Liver (tissue), 9 donors: ENCODE data around the gene PKD1L1. TPM values are rescaled to one million over a fixed set of nuclear protein-coding genes. Genes with fewer than 3 reads are reported as not detected.
A peak's percentile ranks its signal among the peaks of the same experiment; 100 is the strongest.

Source experiments
- DNase-seq: peaks from one replicate; pipeline ENCODE4 v3.0.0-alpha.2; 2017; ENCODE audit warnings: low spot score
- H3K27ac ChIP-seq, 2 donors: one replicate each; pipeline ENCODE4 v1.7.0; 2013; ENCODE audit warnings: inconsistent platforms in 2 of 2, low read length in 2 of 2, control low read depth in 1 of 2, low read depth in 1 of 2, mild to moderate bottlenecking in 1 of 2
- H3K27me3 ChIP-seq, 4 donors: one replicate each; pipeline versions ENCODE4 v1.6.1 to v1.7.0; 2013; ENCODE audit warnings: low read length in 3 of 4, inconsistent platforms in 1 of 4, mild to moderate bottlenecking in 1 of 4, moderate library complexity in 1 of 4; ENCODE audit not compliant: control insufficient read depth in 4 of 4, insufficient read depth in 4 of 4
- H3K36me3 ChIP-seq, 4 donors: one replicate each; pipeline versions ENCODE4 v1.6.1 to v1.7.0; 2013; ENCODE audit warnings: low read length in 3 of 4, mild to moderate bottlenecking in 3 of 4, low read depth in 1 of 4, moderate library complexity in 1 of 4; ENCODE audit not compliant: control insufficient read depth in 4 of 4, insufficient read depth in 3 of 4
- H3K4me1 ChIP-seq, 4 donors: one replicate each; pipeline versions ENCODE4 v1.6.1 to v1.7.0; 2013; ENCODE audit warnings: low read length in 3 of 4, mild to moderate bottlenecking in 3 of 4, moderate library complexity in 1 of 4; ENCODE audit not compliant: control insufficient read depth in 4 of 4, insufficient read depth in 4 of 4
- H3K4me3 ChIP-seq, 3 donors: one replicate each; pipeline versions ENCODE4 v1.6.1 to v1.7.0; 2013; ENCODE audit warnings: low read length in 3 of 3, control low read depth in 1 of 3, low read depth in 1 of 3, mild to moderate bottlenecking in 1 of 3
- H3K9ac ChIP-seq, 2 donors: one replicate each; pipeline ENCODE4 v1.7.0; 2013; ENCODE audit warnings: low read length in 2 of 2, mild to moderate bottlenecking in 2 of 2, moderate library complexity in 2 of 2, control low read depth in 1 of 2, low read depth in 1 of 2
- H3K9me3 ChIP-seq, 4 donors: one replicate each; pipeline versions ENCODE4 v1.6.1 to v1.7.0; 2013; ENCODE audit warnings: low read length in 3 of 4; ENCODE audit not compliant: control insufficient read depth in 4 of 4
- ATF3 ChIP-seq: IDR thresholded peaks from 2 replicates; pipeline ENCODE4 v1.6.1; 2016; ENCODE audit warnings: antibody characterized with exemption
- CTCF ChIP-seq: fragments of 150-350 bp; IDR thresholded peaks from 2 replicates; pipeline ENCODE4 v1.5.1; 2017; ENCODE audit warnings: improper control_type of control experiment, low read depth, low read length; ENCODE audit not compliant: missing input control
- EGR1 ChIP-seq, 2 donors: IDR thresholded peaks; 2 replicates each; pipeline ENCODE4 v1.6.1; 2016 to 2018; ENCODE audit warnings: antibody characterized with exemption in 2 of 2, low read depth in 2 of 2
- FOXA1 ChIP-seq: IDR thresholded peaks from 2 replicates; pipeline ENCODE4 v1.6.1; 2016; ENCODE audit warnings: antibody characterized with exemption
- FOXA2 ChIP-seq: IDR thresholded peaks from 2 replicates; pipeline ENCODE4 v1.6.1; 2016; ENCODE audit warnings: antibody characterized with exemption
- GABPA ChIP-seq, 2 donors: IDR thresholded peaks in 1 of 2; conservative IDR thresholded peaks in 1 of 2; 2 replicates each; pipeline ENCODE4 v1.6.1; 2016; ENCODE audit warnings: antibody characterized with exemption in 2 of 2, mild to moderate bottlenecking in 1 of 2, moderate library complexity in 1 of 2
- HNF4A ChIP-seq, 2 donors: conservative IDR thresholded peaks; 2 replicates each; pipeline ENCODE4 v1.6.1; 2016; ENCODE audit warnings: antibody characterized with exemption in 2 of 2, mild to moderate bottlenecking in 2 of 2
- HNF4G ChIP-seq: IDR thresholded peaks from 2 replicates; pipeline ENCODE4 v1.6.1; 2016; ENCODE audit warnings: antibody characterized with exemption
- JUND ChIP-seq, 2 donors: IDR thresholded peaks; 2 replicates each; pipeline ENCODE4 v1.6.1; 2016; ENCODE audit warnings: antibody characterized with exemption in 2 of 2
- MAX ChIP-seq: IDR thresholded peaks from 2 replicates; pipeline ENCODE4 v1.6.1; 2016; ENCODE audit warnings: antibody characterized with exemption
- NR2F2 ChIP-seq: IDR thresholded peaks from 2 replicates; pipeline ENCODE4 v1.6.1; 2016; ENCODE audit warnings: antibody characterized with exemption
- RAD21 ChIP-seq, 2 donors: IDR thresholded peaks; 2 replicates each; pipeline ENCODE4 v1.6.1; 2016; ENCODE audit warnings: antibody characterized with exemption in 2 of 2, mild to moderate bottlenecking in 2 of 2
- REST ChIP-seq: IDR thresholded peaks from 2 replicates; pipeline ENCODE4 v1.6.1; 2016; ENCODE audit warnings: antibody characterized with exemption, mild to moderate bottlenecking
- RXRA ChIP-seq, 2 donors: IDR thresholded peaks; 2 replicates each; pipeline ENCODE4 v1.6.1; 2017 to 2018; ENCODE audit warnings: antibody characterized with exemption in 2 of 2, mild to moderate bottlenecking in 1 of 2
- SP1 ChIP-seq: IDR thresholded peaks from 2 replicates; pipeline ENCODE4 v1.6.1; 2018; ENCODE audit warnings: antibody characterized with exemption, mild to moderate bottlenecking
- TAF1 ChIP-seq: conservative IDR thresholded peaks from 2 replicates; pipeline ENCODE4 v1.6.1; 2016; ENCODE audit warnings: antibody characterized with exemption, mild to moderate bottlenecking
- YY1 ChIP-seq: IDR thresholded peaks from 2 replicates; pipeline ENCODE4 v1.6.1; 2016; ENCODE audit warnings: antibody characterized with exemption, mild to moderate bottlenecking
- ZBTB33 ChIP-seq: IDR thresholded peaks from 2 replicates; pipeline ENCODE4 v1.6.1; 2016; ENCODE audit warnings: antibody characterized with exemption
- WGBS: extraction: QIAGEN DNeasy Blood & Tissue Kit; methylation state at CpG from one replicate; pipeline ENCODE4 v1.1.7; 2013; 5-methylcytosine and 5-hydroxymethylcytosine counted together
- polyA plus RNA-seq, 2 donors: library from polyadenylated mRNA; stranded (reverse) in 1 of 2; unstranded in 1 of 2; fragments of 200-250 nt in 1 of 2; fragments of >200 nt in 1 of 2; fragmentation: Nextera tagmentation in 1 of 2; extraction: Ambion mirVana in 1 of 2; gene quantifications; one replicate each; pipeline versions ENCODE4 v1.2.1 to v1.2.3, GENCODE V29; 2013 to 2015
- total RNA-seq, 2 donors: library from RNA; depleted of rRNA; stranded (reverse); fragments of >200 nt; gene quantifications; one replicate each; pipeline ENCODE4 v1.2.3, GENCODE V29; 2014
- donor health status: healthy.
- donor health status: healthy.
- donor health status: healthy.
- donor health status: healthy.
- donor health status: healthy.

The PKD1L1 gene
- total and polyA plus RNA-seq, 4 donors: 0.08 to 0.25 (median 0.11) TPM

- Histone ChIP-seq H3K27ac (no peak overlapping the region), H3K4me3 (no peak overlapping the region), H3K27me3 (no peaks in the 10 kb centered on the region), H3K4me1 (peaks cover 3 to 10% (median 7%) of the 10 kb centered on the region in 4 donors), H3K36me3 (no peaks in the 10 kb centered on the region), H3K9ac (no peak overlapping the region), H3K9me3 (no peaks in the 10 kb centered on the region)
- WGBS: 91% methylated on average over 4 of the region's 4 CpGs
- TF ChIP-seq GABPA (IDR thresholded peaks at IDR 0.05 in 1 of 2, conservative IDR thresholded peaks at IDR 0.05 in 1 of 2): no peak
- no peak for TF ChIP-seq RAD21 (IDR thresholded peaks at IDR 0.05)
- no peak for TF ChIP-seq HNF4A (conservative IDR thresholded peaks at IDR 0.05)
- TF ChIP-seq ATF3: no peak
- no peak for TF ChIP-seq JUND (IDR thresholded peaks at IDR 0.05)
- no peak for TF ChIP-seq FOXA2
- TF ChIP-seq SP1: no peak
- TF ChIP-seq FOXA1: no peak
- no peak for TF ChIP-seq RXRA (IDR thresholded peaks at IDR 0.05)
- no peak for TF ChIP-seq ZBTB33
- no peak for TF ChIP-seq CTCF
- no peak for TF ChIP-seq EGR1 (IDR thresholded peaks at IDR 0.05; ENCODE audit: low read depth in 2 of 2)
- no peak for TF ChIP-seq YY1
- TF ChIP-seq NR2F2: no peak
- no peak for TF ChIP-seq HNF4G
- DNase-seq: no peak
Measured at GRCh38 chr7:47734949-47735291, 213.3 kb downstream of the PKD1L1 start.

- Histone ChIP-seq H3K36me3 (no peaks in the 10 kb centered on the region), H3K9me3 (no peaks in the 10 kb centered on the region), H3K4me3 (no peak overlapping the region), H3K9ac (no peak overlapping the region), H3K27me3 (no peaks in the 10 kb centered on the region), H3K4me1 (peaks cover 3 to 10% (median 7%) of the 10 kb centered on the region in 4 donors), H3K27ac (no peak overlapping the region)
- WGBS: 38% methylated on average over 11 of the region's 11 CpGs
- TF ChIP-seq FOXA1 (no peak), HNF4A (conservative IDR thresholded peaks at IDR 0.05) (peak; percentile 31 to 40), TAF1 (no peak), RXRA (IDR thresholded peaks at IDR 0.05) (peak; percentile 17 to 33), ATF3 (no peak), YY1 (no peak), ZBTB33 (no peak), SP1 (peak; percentile 27), MAX (no peak), REST (no peak), RAD21 (IDR thresholded peaks at IDR 0.05) (peak in 1 of 2 donors; percentile 56), HNF4G (no peak), JUND (IDR thresholded peaks at IDR 0.05) (no peak)
- DNase-seq: no peak
Measured at GRCh38 chr7:47734287-47734948, 213.8 kb downstream of the PKD1L1 start.
